ENCODE data around the gene ZNF880.
"Not testable (repeated sequence)": the region's sequence is repeated elsewhere in the genome, so short reads cannot be mapped to it uniquely, and the experiment has no call there.

ZNF880 gene

GRCh38 chr19:52369559-52370340 lies at the start of gene ZNF880:
ZNF880 (plus strand) TSS chr19:52369923; CDS start chr19:52369966, 43 bp downstream.
- DNase-seq (ENCODE audit: low read depth, low spot score), result peak; percentile 83

GRCh38 chr19:52322429-52322828 lies 47.3 kb upstream of the ZNF880 start:
- no peak for DNase-seq (ENCODE audit: low read depth, low spot score)

- DNase-seq (ENCODE audit: low read depth, low spot score), result no peak
Observed at GRCh38 chr19:52331757-52332156, 38.0 kb upstream of the ZNF880 start.

- no peak for DNase-seq (ENCODE audit: low read depth, low spot score)
Observed at GRCh38 chr19:52335768-52336116, 34.0 kb upstream of the ZNF880 start.

- DNase-seq (ENCODE audit: low read depth, low spot score), result peak; percentile 73
Observed at GRCh38 chr19:52336117-52336790, 33.5 kb upstream of the ZNF880 start, which contains the start of gene ZNF610. ZNF610 (plus strand) TSS chr19:52336243; CDS start chr19:52349173, 12,930 bp downstream.

- no peak for DNase-seq (ENCODE audit: low read depth, low spot score)
Observed at GRCh38 chr19:52336791-52337381, 32.8 kb upstream of the ZNF880 start.

GRCh38 chr19:52339022-52339421 lies 30.7 kb upstream of the ZNF880 start:
- DNase-seq (ENCODE audit: low read depth, low spot score), result not testable (repeated sequence)

GRCh38 chr19:52343548-52343947 lies 26.2 kb upstream of the ZNF880 start:
- peak; percentile 19 for DNase-seq (ENCODE audit: low read depth, low spot score)

GRCh38 chr19:52345162-52345561 lies 24.6 kb upstream of the ZNF880 start:
- no peak for DNase-seq (ENCODE audit: low read depth, low spot score)

- DNase-seq (ENCODE audit: low read depth, low spot score), result no peak
Observed at GRCh38 chr19:52351512-52351911, 18.2 kb upstream of the ZNF880 start.

GRCh38 chr19:52366414-52366824 lies 3.3 kb upstream of the ZNF880 start:
- DNase-seq (ENCODE audit: low read depth, low spot score), result no peak

- no peak for DNase-seq (ENCODE audit: low read depth, low spot score)
Observed at GRCh38 chr19:52370341-52370710, 603 bp downstream of the ZNF880 start.

GRCh38 chr19:52391135-52391534 lies 21.4 kb downstream of the ZNF880 start:
- DNase-seq (ENCODE audit: low read depth, low spot score), result no peak

- peak; percentile 87 for DNase-seq (ENCODE audit: low read depth, low spot score)
Observed at GRCh38 chr19:52397310-52398080, 27.8 kb downstream of the ZNF880 start, which contains the start of gene ZNF528. ZNF528 (plus strand) TSS chr19:52397849; CDS start chr19:52402014, 4,165 bp downstream.

- DNase-seq (ENCODE audit: low read depth, low spot score), result no peak
Observed at GRCh38 chr19:52398081-52398441, 28.3 kb downstream of the ZNF880 start.

- no peak for DNase-seq (ENCODE audit: low read depth, low spot score)
Observed at GRCh38 chr19:52410276-52410675, 40.6 kb downstream of the ZNF880 start.

- no peak for DNase-seq (ENCODE audit: low read depth, low spot score)
Observed at GRCh38 chr19:52415711-52416110, 46.0 kb downstream of the ZNF880 start.

GRCh38 chr19:52428937-52429336 lies 59.2 kb downstream of the ZNF880 start, which contains the start of gene ZNF534:
ZNF534 (plus strand) TSS chr19:52429148; CDS start chr19:52431475, 2,327 bp downstream.
- no peak for DNase-seq (ENCODE audit: low read depth, low spot score)
